Measurements from ENCODE around the gene TMEM131L. TPM values are rescaled to one million over a fixed set of nuclear protein-coding genes. Genes with fewer than 3 reads are reported as not detected.
"Not testable (repeated sequence)": the region's sequence is repeated elsewhere in the genome, so short reads cannot be mapped to it uniquely, and the experiment has no call there.

Gene TMEM131L
- total RNA-seq, 1 experiment from 2014 or later = 14.6 TPM

DNA sequence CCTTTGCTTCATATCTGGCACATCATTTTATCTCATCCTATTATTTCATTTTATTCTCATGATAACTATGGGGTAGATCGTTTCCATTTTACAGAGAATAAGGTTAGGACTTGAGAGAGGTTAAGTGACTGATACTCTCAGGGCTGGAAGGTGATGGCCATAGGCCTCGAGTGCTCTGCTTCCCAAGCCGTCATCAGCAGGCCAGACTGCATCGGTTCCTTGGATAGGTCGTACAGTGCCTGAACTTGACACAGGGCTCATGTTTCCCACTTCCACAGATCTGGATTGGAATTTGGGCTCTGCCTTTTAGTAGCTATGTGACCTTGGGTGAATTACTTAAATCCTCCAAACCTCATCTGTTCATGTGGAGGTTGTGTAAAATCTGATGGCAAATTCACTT is 81.4 kb downstream of the TMEM131L start:
- no peak overlapping the region for H3K4me3 Mint-ChIP-seq
- no peaks in the 10 kb centered on the region for H3K23me2 ChIP-seq (ENCODE audit: insufficient read length, low read depth, low read length, poor library complexity, severe bottlenecking)

DNA sequence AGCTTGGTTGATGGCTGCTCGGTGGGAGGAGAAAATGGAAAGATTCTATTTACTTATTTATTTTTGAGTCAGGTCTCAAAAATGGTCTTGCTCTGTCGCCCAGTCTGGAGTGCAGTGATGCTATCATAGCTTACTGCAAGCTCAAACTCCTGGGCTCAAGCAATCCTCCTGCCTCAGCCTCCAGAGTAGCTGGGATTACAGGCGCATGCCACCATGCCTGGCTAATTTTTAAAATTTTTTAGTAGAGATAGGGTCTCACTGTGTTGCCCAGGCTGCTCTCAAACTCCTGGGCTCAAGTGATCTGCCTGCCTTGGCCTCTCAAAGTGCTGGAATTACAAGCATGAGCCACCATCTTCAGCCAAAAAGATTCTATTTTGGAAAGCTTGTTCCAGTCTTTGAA is 82.7 kb downstream of the TMEM131L start:
- not testable (repeated sequence) for H3K79me1 ChIP-seq (ENCODE audit: insufficient read depth, low read depth, low read length, poor library complexity, severe bottlenecking); H2BK15ac ChIP-seq (ENCODE audit: low read depth, low read length); H2BK120ac ChIP-seq (ENCODE audit: low read depth, low read length, poor library complexity, severe bottlenecking); H4K20me1 ChIP-seq (ENCODE audit: control insufficient read depth, insufficient read depth, insufficient read length); H2AFZ ChIP-seq (ENCODE audit: low read length); H2AK5ac ChIP-seq (ENCODE audit: insufficient read length, low read length); H3K4me3 Mint-ChIP-seq; H3K4me1 ChIP-seq (ENCODE audit: insufficient read depth, low read length); H3K23me2 ChIP-seq (ENCODE audit: insufficient read length, low read depth, low read length, poor library complexity, severe bottlenecking); H3K14ac ChIP-seq (ENCODE audit: insufficient read depth, low read length); H3K36me3 Mint-ChIP-seq (ENCODE audit: insufficient read depth in 1 of 3, low read depth in 3 of 3); H3K9me3 ChIP-seq (ENCODE audit: control insufficient read depth, low read depth, low read length); H3K56ac ChIP-seq (ENCODE audit: insufficient read length, low read depth, low read length); H3K9ac ChIP-seq (ENCODE audit: extremely low read depth, insufficient read length, low read length); H2BK12ac ChIP-seq (ENCODE audit: insufficient read length, low read depth, low read length); H3K79me2 ChIP-seq (ENCODE audit: insufficient read depth, low read length); H3K27ac ChIP-seq (ENCODE audit: insufficient read length, low read depth, low read length); H3K4ac ChIP-seq (ENCODE audit: low read depth, low read length); H3K27me3 ChIP-seq (ENCODE audit: insufficient read depth, low read length); H4K8ac ChIP-seq (replicated peaks; ENCODE audit: insufficient read length, low read depth, low read length); H2BK5ac ChIP-seq (ENCODE audit: insufficient read length, low read length); H3K27me3 Mint-ChIP-seq (ENCODE audit: low read depth); H4K91ac ChIP-seq (ENCODE audit: insufficient read length, low read depth, low read length); H3T11ph ChIP-seq (ENCODE audit: low read length); H3K4me2 ChIP-seq (ENCODE audit: insufficient read depth, insufficient read length, low read length); DNase-seq; H3K23ac ChIP-seq (ENCODE audit: insufficient read length, low read depth, low read length); H3K9me3 Mint-ChIP-seq; H3K18ac ChIP-seq (ENCODE audit: insufficient read length, low read depth, low read length); H2BK20ac ChIP-seq (ENCODE audit: low read depth, low read length, poor library complexity, severe bottlenecking); H4K5ac ChIP-seq (ENCODE audit: insufficient read length, low read depth, low read length)
- no CpG with 5 or more reads among the region's 3 CpGs for WGBS (ENCODE audit: extremely low coverage, insufficient read length, low lambda C conversion rate)
- Mint-ChIP-seq H3K27ac (peak overlapping the region in 1 of 3 experiments; percentile 51; a peak in 1 of 7 replicates), H3K4me1 (peaks cover 14 to 31% of the 10 kb centered on the region in 2 experiments)

More for the DNA sequence above, 81.4 kb downstream of the TMEM131L start:
- no peak overlapping the region for H2BK120ac ChIP-seq (ENCODE audit: low read depth, low read length, poor library complexity, severe bottlenecking)
- H2BK15ac ChIP-seq (ENCODE audit: low read depth, low read length) = no peak overlapping the region
- Mint-ChIP-seq H3K36me3 (ENCODE audit: insufficient read depth in 1 of 3, low read depth in 3 of 3) (peaks cover 6 to 7% (median 7%) of the 10 kb centered on the region in 3 experiments; a peak in 5 of 7 replicates), H3K9me3 (no peaks in the 10 kb centered on the region), H3K27me3 (ENCODE audit: low read depth) (no peaks in the 10 kb centered on the region), H3K27ac (no peak overlapping the region), H3K4me1 (peaks cover 22 to 40% of the 10 kb centered on the region in 2 experiments)
- TF ChIP-seq, protein P1, sequence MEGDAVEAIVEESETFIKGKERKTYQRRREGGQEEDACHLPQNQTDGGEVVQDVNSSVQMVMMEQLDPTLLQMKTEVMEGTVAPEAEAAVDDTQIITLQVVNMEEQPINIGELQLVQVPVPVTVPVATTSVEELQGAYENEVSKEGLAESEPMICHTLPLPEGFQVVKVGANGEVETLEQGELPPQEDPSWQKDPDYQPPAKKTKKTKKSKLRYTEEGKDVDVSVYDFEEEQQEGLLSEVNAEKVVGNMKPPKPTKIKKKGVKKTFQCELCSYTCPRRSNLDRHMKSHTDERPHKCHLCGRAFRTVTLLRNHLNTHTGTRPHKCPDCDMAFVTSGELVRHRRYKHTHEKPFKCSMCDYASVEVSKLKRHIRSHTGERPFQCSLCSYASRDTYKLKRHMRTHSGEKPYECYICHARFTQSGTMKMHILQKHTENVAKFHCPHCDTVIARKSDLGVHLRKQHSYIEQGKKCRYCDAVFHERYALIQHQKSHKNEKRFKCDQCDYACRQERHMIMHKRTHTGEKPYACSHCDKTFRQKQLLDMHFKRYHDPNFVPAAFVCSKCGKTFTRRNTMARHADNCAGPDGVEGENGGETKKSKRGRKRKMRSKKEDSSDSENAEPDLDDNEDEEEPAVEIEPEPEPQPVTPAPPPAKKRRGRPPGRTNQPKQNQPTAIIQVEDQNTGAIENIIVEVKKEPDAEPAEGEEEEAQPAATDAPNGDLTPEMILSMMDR (conservative IDR thresholded peaks at IDR 0.05) = no peak
- H2AK5ac ChIP-seq (ENCODE audit: insufficient read length, low read length) = no peak overlapping the region
- H3K27ac ChIP-seq (ENCODE audit: insufficient read length, low read depth, low read length) = no peak overlapping the region
- H4K8ac ChIP-seq (replicated peaks; ENCODE audit: insufficient read length, low read depth, low read length) = no peak overlapping the region
- H4K20me1 ChIP-seq (ENCODE audit: control insufficient read depth, insufficient read depth, insufficient read length) = no peaks in the 10 kb centered on the region
- no peak overlapping the region for H2BK5ac ChIP-seq (ENCODE audit: insufficient read length, low read length)
- DNase-seq = no peak
- no peak overlapping the region for H3K9ac ChIP-seq (ENCODE audit: extremely low read depth, insufficient read length, low read length)
- no peak overlapping the region for H3T11ph ChIP-seq (ENCODE audit: low read length)
- no peak overlapping the region for H2AFZ ChIP-seq (ENCODE audit: low read length)
- no peaks in the 10 kb centered on the region for H3K9me3 ChIP-seq (ENCODE audit: control insufficient read depth, low read depth, low read length)
- no peak overlapping the region for H3K14ac ChIP-seq (ENCODE audit: insufficient read depth, low read length)
- no CpG with 5 or more reads among the region's 5 CpGs for WGBS (ENCODE audit: extremely low coverage, insufficient read length, low lambda C conversion rate)
- H3K4me2 ChIP-seq (ENCODE audit: insufficient read depth, insufficient read length, low read length) = no peak overlapping the region
- no peaks in the 10 kb centered on the region for H3K27me3 ChIP-seq (ENCODE audit: insufficient read depth, low read length)
- no peak overlapping the region for H3K56ac ChIP-seq (ENCODE audit: insufficient read length, low read depth, low read length)
- H3K79me2 ChIP-seq (ENCODE audit: insufficient read depth, low read length) = no peaks in the 10 kb centered on the region
- H3K18ac ChIP-seq (ENCODE audit: insufficient read length, low read depth, low read length) = no peak overlapping the region
- H4K91ac ChIP-seq (ENCODE audit: insufficient read length, low read depth, low read length) = no peak overlapping the region
- no peak overlapping the region for H3K23ac ChIP-seq (ENCODE audit: insufficient read length, low read depth, low read length)
- no peak overlapping the region for H2BK20ac ChIP-seq (ENCODE audit: low read depth, low read length, poor library complexity, severe bottlenecking)
- no peak overlapping the region for H2BK12ac ChIP-seq (ENCODE audit: insufficient read length, low read depth, low read length)
- no peaks in the 10 kb centered on the region for H3K79me1 ChIP-seq (ENCODE audit: insufficient read depth, low read depth, low read length, poor library complexity, severe bottlenecking)
- no peak overlapping the region for H3K4ac ChIP-seq (ENCODE audit: low read depth, low read length)
- H3K4me1 ChIP-seq (ENCODE audit: insufficient read depth, low read length) = no peaks in the 10 kb centered on the region
- no peak overlapping the region for H4K5ac ChIP-seq (ENCODE audit: insufficient read length, low read depth, low read length)

Measured in H9 (cell line).